Activated naive CD8-positive, alpha-beta T cell treated with anti-CD3 and anti-CD28 coated beads, Interleukin-2, amount 10 ng/mL, durations not matched to agents 7 days and 5 days (primary cell): ENCODE results near the gene ITPR3. TPM values are rescaled to one million over a fixed set of nuclear protein-coding genes. Genes with fewer than 3 reads are reported as not detected.

Source experiments
- ATAC-seq: fragments of 150-1000 bp; cut with Tn5 transposase; one replicate; pipeline ENCODE4 v1.10.0; 2021; ENCODE audit warnings: low read depth, moderate library complexity
- POLR2A ChIA-PET: fragments of 350-600 bp; sonication (Branson Sonifier 250); formaldehyde crosslinking; loops from one replicate; lab custom pipeline; 2021; ENCODE audit warnings: antibody characterized with exemption; lab: Charles Lee
- DNase-seq: peaks from one replicate; pipeline ENCODE4 v3.0.0; 2021
- H3K27ac Mint-ChIP-seq: one replicate; pipeline ENCODE4 v1.8.0; 2022; ENCODE audit warnings: mild to moderate bottlenecking, mixed read lengths
- H3K27me3 Mint-ChIP-seq: one replicate; pipeline ENCODE4 v1.8.0; 2022; ENCODE audit warnings: mild to moderate bottlenecking, moderate library complexity, mixed read lengths
- H3K36me3 Mint-ChIP-seq: one replicate; pipeline ENCODE4 v1.8.0; 2021; ENCODE audit warnings: mild to moderate bottlenecking, mixed read lengths
- H3K4me1 Mint-ChIP-seq: one replicate; pipeline ENCODE4 v1.8.0; 2021; ENCODE audit warnings: mixed read lengths
- H3K4me3 Mint-ChIP-seq: one replicate; pipeline ENCODE4 v1.8.0; 2022; ENCODE audit warnings: mild to moderate bottlenecking, moderate library complexity, mixed read lengths
- H3K9me3 Mint-ChIP-seq: one replicate; pipeline ENCODE4 v1.8.0; 2021; ENCODE audit warnings: mixed read lengths
- total RNA-seq, 2 experiments: library from RNA; stranded (reverse); gene quantifications; one replicate each; pipeline ENCODE4 v1.2.3, GENCODE V29; 2021

The ITPR3 gene
- 10 to 100 TPM; 61.4 to 61.8 TPM for total RNA-seq

DNA sequence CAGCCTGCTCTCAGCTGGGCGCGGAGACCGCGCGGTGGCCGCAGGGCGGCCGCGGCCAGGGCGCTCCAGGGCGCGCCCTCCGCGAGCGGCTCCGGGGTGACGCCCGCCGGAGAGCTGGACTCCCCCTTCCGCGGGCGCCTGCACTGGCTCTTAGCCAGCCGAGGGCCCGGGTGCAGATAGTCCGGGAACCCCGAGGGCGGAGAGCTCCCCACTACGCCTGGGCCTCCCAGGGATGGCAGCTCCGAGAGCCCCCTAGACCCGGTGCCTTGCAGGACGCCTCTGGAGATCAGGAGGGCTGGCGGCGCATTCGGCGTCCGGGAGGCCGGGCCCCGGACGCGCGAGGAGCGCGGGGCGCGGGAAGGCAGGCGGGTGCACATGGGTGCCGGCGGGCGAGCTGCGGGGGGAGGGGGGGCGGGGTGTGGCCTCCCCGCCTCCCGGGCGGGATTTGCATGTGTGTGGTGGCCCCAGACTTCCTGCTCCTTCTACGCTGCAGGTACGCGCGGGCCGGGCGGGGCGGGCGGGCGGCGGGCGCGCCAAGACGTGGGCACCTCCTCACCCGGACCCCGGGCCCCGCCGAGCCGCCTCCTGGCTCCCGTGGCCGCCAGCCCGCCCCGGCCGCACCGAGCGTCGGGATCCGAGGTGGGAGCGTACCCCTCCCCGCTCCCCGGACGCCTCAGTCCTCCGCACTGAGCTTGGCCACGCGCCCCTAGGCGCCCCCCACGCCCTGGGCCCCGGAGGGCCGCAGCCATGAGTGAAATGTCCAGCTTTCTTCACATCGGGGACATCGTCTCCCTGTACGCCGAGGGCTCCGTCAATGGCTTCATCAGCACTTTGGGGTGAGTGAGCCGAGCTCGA is at the start of gene ITPR3:
Gene ITPR3, plus strand, starts transcription at position 467 of the 855 bp plus-strand sequence. Its CDS starts 281 bp downstream, at position 748.
- POLR2A ChIA-PET, result interaction anchor here (0.8 to 2.9 kb wide), 20 partner anchors 9 to 649 kb away, joined by 3 to 25 read pairs (median 5); partner anchors contain the start of genes BAK1, CUTA and UQCC2
- H3K4me1 Mint-ChIP-seq, result peaks cover 50% of the 10 kb centered on the region
- ATAC-seq (peak; percentile 83), DNase-seq (peak; percentile 84)
- peaks cover 3% of the 10 kb centered on the region for H3K27me3 Mint-ChIP-seq
- no peaks in the 10 kb centered on the region for H3K9me3 Mint-ChIP-seq
- H3K36me3 Mint-ChIP-seq, result peaks cover 9% of the 10 kb centered on the region
- H3K4me3 Mint-ChIP-seq, result peak within 1 kb of the TSS; percentile 97
- H3K27ac Mint-ChIP-seq, result peak within 1 kb of the TSS; percentile 92

DNA sequence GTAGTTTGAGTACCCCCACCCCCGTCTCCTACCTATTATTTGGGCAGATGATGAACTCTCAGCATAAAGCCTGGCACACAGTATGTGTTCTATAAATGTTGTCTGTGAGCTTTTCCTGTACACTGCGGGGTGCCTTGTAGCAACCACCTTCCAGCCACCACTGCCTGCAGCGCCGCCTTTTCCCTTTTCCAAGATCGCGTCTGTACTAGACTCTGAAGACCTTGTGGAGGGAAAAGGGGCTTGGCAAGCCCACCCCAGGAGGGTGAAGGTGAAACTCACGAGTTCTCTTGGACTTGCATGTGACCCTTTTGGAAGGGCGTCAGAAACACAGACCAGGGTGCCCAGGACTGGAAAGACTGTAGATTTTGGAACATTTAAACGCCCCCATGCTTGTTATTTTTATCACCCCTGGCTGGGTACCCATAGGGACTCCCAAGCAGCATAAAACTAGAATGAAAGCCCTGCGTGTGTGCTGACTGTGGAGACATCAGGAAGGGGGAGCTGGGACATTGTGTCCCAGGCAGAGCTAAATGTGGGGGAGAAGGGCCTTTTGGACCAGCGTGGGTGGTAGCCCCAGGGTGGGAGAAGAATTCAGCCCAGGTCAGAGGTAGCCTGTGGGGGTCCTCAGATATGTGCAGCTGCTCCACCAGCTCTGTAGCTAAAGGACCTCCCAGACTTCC is 49.3 kb upstream of the ITPR3 start:
- ATAC-seq, result no peak
- Mint-ChIP-seq H3K9me3 (peaks cover 2% of the 10 kb centered on the region), H3K36me3 (peaks cover 32% of the 10 kb centered on the region), H3K4me1 (peaks cover 28% of the 10 kb centered on the region), H3K27ac (peak overlapping the region; percentile 99), H3K4me3 (peak overlapping the region; percentile 90), H3K27me3 (no peaks in the 10 kb centered on the region)
- DNase-seq, result no peak
- POLR2A ChIA-PET, result interaction anchor here (1.3 to 3.7 kb wide), 11 partner anchors 8 to 300 kb away, joined by 3 to 49 read pairs (median 8); partner anchors contain the start of genes BAK1, ITPR3, RPS18 and VPS52

DNA sequence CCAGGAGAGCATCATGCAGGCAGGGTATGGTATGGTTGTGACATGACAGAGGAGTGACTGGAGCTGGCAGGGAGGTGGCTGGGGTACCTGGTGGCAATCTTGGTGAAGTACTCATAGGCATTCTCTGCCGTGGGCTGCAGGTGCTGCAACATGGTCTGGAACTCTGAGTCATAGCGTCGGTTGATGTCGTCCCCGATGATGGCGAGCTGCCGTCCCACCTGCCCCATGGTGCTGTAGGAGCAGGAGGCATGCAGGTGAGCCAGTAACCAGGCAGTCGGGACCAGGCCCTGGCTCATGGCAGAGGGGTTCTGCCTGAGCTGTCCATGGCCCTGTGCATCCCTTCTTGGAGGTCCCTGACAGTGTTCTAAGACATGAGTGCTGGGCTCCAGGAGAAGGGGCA is 45.9 kb upstream of the ITPR3 start:
- H3K9me3 Mint-ChIP-seq, result no peaks in the 10 kb centered on the region
- no peaks in the 10 kb centered on the region for H3K27me3 Mint-ChIP-seq
- no peak overlapping the region for H3K4me3 Mint-ChIP-seq
- peaks cover 29% of the 10 kb centered on the region for H3K36me3 Mint-ChIP-seq
- DNase-seq, result no peak
- H3K4me1 Mint-ChIP-seq, result peaks cover 29% of the 10 kb centered on the region
- no peak for ATAC-seq
- POLR2A ChIA-PET, result no interaction called here
- H3K27ac Mint-ChIP-seq, result peak overlapping the region; percentile 34

DNA sequence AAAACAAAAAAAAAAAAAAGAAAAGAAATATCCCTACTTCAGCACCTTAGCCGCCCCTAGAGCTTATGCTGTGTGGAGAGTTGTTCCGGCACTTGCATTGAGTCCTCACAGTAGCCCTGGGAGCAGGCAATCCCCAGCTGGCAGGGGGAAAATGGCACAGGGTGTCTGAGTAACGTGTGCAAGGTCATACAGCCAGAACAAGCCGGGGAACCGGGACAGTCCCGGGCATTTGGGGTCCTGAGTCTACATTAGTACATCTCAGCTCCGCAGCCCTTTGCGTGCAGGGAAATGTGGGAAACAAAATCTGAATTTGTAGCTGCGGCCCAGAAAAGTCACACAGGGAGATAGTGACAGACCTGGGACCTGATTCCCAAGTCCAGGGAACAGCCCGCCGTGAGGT is 44.5 kb upstream of the ITPR3 start:
- Mint-ChIP-seq H3K36me3 (peaks cover 28% of the 10 kb centered on the region), H3K4me3 (peak overlapping the region; percentile 27), H3K27ac (peak overlapping the region; percentile 99), H3K9me3 (no peaks in the 10 kb centered on the region), H3K27me3 (no peaks in the 10 kb centered on the region), H3K4me1 (peaks cover 23% of the 10 kb centered on the region)
- ATAC-seq, result no peak
- no peak for DNase-seq
- POLR2A ChIA-PET, result interaction anchor here (0.7 kb wide), 1 partner anchor 1384 kb away, joined by 5 read pairs; the partner anchor contains the start of gene GPSM3

DNA sequence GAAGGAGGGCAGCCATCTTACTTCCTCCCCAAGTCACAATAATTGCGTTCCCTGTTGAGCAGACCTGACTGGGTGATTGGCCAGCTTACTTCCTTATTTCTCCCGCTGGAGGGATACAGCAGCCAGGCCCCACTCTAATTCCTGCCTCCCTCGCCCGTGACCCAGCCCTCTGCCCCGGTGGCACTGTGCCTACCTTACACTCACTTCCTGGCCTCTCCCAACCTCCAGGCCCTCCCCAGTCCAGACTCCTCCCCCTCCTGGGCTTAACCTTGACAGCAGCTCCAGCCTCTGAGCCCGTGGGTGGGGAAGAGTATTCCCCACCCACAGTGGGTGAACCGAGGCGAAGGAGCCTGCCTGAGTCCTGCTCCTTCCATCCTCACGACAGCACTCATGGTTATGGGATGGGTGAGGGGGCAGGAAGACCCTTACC is 44.0 kb upstream of the ITPR3 start:
- peaks cover 24% of the 10 kb centered on the region for H3K36me3 Mint-ChIP-seq
- H3K4me1 Mint-ChIP-seq, result peaks cover 19% of the 10 kb centered on the region
- DNase-seq, result no peak
- H3K27ac Mint-ChIP-seq, result peak overlapping the region; percentile 99
- no peaks in the 10 kb centered on the region for H3K9me3 Mint-ChIP-seq
- peak overlapping the region; percentile 99 for H3K4me3 Mint-ChIP-seq
- POLR2A ChIA-PET, result no interaction called here
- H3K27me3 Mint-ChIP-seq, result no peaks in the 10 kb centered on the region
- no peak for ATAC-seq

DNA sequence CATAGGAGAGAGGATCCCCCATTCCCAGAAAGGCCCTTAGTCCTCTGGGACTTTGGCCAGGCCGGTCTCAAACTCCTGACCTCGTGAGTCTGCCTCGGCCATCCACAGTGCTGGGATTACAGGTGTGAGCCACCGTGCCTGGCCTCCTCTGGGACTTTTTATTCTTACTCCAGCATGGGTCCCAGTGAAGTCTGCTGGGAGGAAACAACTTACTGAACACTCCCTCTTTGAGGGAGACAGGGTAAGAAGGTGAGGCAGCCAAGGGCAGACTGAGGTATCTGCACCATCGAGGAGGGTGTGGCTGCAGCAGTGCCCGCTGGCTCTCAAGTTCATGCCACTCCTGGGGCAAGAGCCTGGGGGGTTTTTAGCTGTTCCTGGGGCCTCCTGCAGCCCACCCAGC is 43.4 kb upstream of the ITPR3 start:
- POLR2A ChIA-PET, result no interaction called here
- Mint-ChIP-seq H3K36me3 (peaks cover 22% of the 10 kb centered on the region), H3K9me3 (no peaks in the 10 kb centered on the region)

DNA sequence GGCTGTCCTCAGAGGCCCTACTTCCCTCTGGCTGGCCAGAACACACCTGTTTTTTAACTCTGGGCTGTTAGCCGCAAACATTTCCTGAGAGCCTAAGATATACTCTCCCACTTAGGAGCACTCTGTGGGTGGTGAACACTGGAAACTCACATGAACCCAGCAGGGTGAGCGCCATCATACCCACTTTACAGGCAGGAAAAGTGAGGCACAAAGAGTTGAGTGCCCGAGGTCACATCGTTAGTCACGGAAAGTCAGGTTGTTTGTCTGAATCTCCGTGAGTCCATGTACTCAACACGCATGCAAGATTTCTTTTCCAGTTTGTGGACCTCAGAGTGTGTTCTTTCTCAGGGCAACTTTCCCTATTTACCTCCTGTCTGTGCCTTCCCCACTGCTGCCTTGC is 43.0 kb upstream of the ITPR3 start:
- ATAC-seq, result no peak
- Mint-ChIP-seq H3K4me1 (peaks cover 17% of the 10 kb centered on the region), H3K4me3 (peak overlapping the region; percentile 99), H3K9me3 (no peaks in the 10 kb centered on the region), H3K27me3 (no peaks in the 10 kb centered on the region), H3K27ac (peak overlapping the region; percentile 99), H3K36me3 (peaks cover 22% of the 10 kb centered on the region)
- POLR2A ChIA-PET, result interaction anchor here (0.5 to 3.5 kb wide), 14 partner anchors 8 to 306 kb away, joined by 3 to 49 read pairs (median 6); partner anchors contain the start of genes ITPR3, RPS18, VPS52 and ZBTB9
- DNase-seq, result no peak

More for the DNA sequence above, 43.4 kb upstream of the ITPR3 start:
- H3K4me1 Mint-ChIP-seq, result peaks cover 17% of the 10 kb centered on the region
- H3K4me3 Mint-ChIP-seq, result peak overlapping the region; percentile 99
- DNase-seq, result no peak
- ATAC-seq, result no peak
- H3K27me3 Mint-ChIP-seq, result no peaks in the 10 kb centered on the region
- peak overlapping the region; percentile 99 for H3K27ac Mint-ChIP-seq

DNA sequence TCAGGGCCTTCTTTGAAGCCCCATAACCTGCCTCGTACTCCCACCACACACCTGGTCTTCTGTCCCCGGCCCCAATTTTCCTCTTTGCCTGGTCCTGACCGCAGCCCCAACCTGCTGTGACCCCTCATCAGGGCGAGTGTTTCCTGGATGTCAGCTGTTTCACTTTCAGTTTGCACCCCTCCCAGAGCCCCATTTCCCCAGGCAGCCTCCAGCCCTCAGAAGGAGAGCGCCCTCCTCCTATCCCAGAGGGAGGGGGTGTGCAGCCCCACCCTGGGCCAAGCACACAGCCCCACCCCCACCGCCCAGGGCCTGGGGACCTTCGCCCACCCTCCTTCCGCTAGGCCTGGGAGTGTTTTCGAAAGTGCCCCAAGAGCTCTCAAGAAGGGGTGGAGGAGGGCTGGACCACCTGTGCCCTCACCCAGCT is 42.5 kb upstream of the ITPR3 start:
- Mint-ChIP-seq H3K9me3 (no peaks in the 10 kb centered on the region), H3K4me1 (peaks cover 19% of the 10 kb centered on the region), H3K36me3 (peaks cover 21% of the 10 kb centered on the region), H3K4me3 (peak overlapping the region; percentile 99), H3K27me3 (no peaks in the 10 kb centered on the region), H3K27ac (peak overlapping the region; percentile 99)
- DNase-seq, result peak; percentile 67
- POLR2A ChIA-PET, result interaction anchor here (0.5 to 3.5 kb wide), 17 partner anchors 9 to 658 kb away, joined by 3 to 49 read pairs (median 6); partner anchors contain the start of genes HMGA1, ITPR3, RPS18 and UQCC2
- peak; percentile 54 for ATAC-seq

DNA sequence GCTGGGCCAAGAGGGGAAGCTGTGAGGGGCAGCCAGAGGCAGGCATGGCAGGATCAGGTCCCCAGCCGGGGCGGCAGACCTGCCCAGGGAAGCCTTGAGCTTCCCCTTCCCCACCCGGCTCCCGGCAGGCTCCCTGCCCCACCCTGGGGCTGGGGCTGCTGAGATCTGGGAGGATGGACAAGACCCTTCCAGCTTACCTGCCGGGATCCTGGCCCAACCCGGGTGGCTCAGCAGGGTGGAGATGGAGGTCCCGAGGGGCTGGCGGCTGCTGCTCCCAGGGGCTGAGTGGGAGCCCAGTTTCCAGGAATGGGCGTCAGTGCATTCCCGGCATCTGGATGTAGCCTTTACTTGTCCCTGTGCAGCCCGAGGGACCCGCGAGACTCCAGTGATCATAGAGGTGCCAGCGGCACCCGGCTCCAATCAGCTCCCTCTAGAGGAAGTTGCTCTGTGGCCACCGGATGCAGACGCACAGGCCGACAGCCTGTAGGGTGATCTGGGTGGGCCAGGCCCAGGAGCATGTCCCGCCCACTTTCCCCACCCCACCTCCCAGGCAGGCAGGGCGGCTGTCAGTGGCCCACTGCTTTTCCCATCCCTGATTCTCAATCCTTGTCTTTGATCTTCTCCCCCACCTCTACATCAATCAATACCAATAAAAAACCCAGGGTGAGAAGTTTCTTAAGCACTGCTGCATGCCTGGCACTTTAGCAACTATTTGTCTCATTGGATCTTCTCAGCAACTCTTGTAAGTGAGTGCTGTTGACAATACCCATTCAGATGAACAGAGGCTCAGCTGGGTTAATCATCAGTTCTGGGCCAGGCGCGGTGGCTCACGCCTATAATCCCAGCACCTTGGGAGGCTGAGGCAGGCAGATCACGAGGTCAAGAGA is 41.1 kb upstream of the ITPR3 start, which contains the start of gene BAK1:
Gene BAK1, minus strand, starts transcription at position 449 of the 887 bp plus-strand sequence. CDS start 2,672 bp downstream, outside the sequence.
- POLR2A ChIA-PET, result interaction anchor here (0.7 to 3.5 kb wide), 18 partner anchors 10 to 657 kb away, joined by 3 to 49 read pairs (median 6); partner anchors contain the start of genes HMGA1, ITPR3, RPS18 and UQCC2
- peak within 1 kb of the TSS; percentile 99 for H3K4me3 Mint-ChIP-seq

DNA sequence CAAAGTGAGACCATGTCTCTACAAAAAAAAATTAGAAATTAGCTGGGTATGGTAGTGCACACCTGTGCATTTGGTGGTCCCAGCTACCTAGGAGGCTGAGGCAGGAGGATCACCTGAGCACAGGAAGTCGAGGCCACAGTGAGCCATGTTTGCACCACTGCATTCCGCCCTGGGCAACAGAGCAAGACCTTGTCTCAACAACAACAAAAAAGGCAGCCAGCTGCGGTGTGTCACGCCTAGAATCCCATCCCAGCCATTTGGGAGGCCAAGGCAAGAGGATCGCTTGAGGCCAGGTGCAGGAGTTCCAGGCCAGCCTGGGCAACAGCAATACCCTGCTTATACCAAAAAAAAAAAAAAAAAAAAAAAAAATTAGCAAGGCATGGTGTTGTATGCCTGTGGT is 39.9 kb upstream of the ITPR3 start:
- no peak for DNase-seq
- Mint-ChIP-seq H3K27ac (no peak overlapping the region), H3K9me3 (no peaks in the 10 kb centered on the region), H3K36me3 (peaks cover 12% of the 10 kb centered on the region), H3K4me3 (no peak overlapping the region), H3K27me3 (no peaks in the 10 kb centered on the region), H3K4me1 (peaks cover 37% of the 10 kb centered on the region)
- no peak for ATAC-seq
- POLR2A ChIA-PET, result interaction anchor here (0.6 to 3.5 kb wide), 5 partner anchors 10 to 151 kb away, joined by 3 to 22 read pairs (median 4); partner anchors contain the start of gene ZBTB9

More for the DNA sequence above, 41.1 kb upstream of the ITPR3 start, which contains the start of gene BAK1:
- Mint-ChIP-seq H3K36me3 (peaks cover 17% of the 10 kb centered on the region), H3K9me3 (no peaks in the 10 kb centered on the region), H3K27me3 (no peaks in the 10 kb centered on the region), H3K4me1 (peaks cover 29% of the 10 kb centered on the region), H3K27ac (peak within 1 kb of the TSS; percentile 99)
- ATAC-seq, result peak; percentile 94
- DNase-seq, result peak; percentile 81

DNA sequence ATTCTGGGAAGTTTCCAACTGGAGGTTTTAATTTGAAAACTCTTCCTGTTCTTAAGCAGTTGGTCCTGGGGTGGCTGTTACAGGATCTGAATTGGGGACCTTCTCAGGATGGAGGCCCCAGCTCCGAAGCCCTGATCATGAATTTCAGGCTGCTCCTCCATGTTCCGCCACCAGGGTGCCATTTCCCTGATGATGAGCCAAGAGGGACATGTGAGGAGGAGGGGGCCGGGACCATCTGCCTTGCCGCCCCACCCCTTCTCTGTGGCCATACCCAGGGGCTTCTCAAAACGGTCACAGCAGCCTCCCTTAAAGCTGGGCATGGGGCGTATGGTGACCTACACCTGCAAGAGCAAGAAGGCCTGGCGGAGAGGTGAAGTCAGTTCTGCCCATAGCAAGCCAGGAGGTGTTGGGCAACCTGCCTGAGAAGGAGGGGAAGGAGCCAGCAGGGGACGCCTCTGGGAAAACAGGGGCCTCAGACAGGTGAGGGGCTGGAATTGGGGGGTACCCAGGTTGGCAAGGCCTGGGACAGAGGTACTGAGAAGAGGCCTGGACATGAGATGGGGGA is 37.4 kb upstream of the ITPR3 start:
- POLR2A ChIA-PET, result no interaction called here
- Mint-ChIP-seq H3K36me3 (no peaks in the 10 kb centered on the region), H3K27me3 (no peaks in the 10 kb centered on the region), H3K27ac (peak overlapping the region; percentile 95), H3K4me1 (peaks cover 35% of the 10 kb centered on the region), H3K4me3 (peak overlapping the region; percentile 28), H3K9me3 (no peaks in the 10 kb centered on the region)
- ATAC-seq, result no peak
- DNase-seq, result no peak
